Thoracic aorta (tissue), 2 donors: Measurements from ENCODE around the gene TIGD3. TPM values are rescaled to one million over a fixed set of nuclear protein-coding genes. Genes with fewer than 3 reads are reported as not detected.

ENCODE experiments used
- ATAC-seq: fragments of 150-250 bp; one replicate; pipeline ENCODE4 v1.8.0; 2017; ENCODE audit warnings: low read depth; ENCODE audit not compliant: insufficient number of reproducible peaks, low FRiP score
- DNase-seq: peaks from one replicate; pipeline ENCODE4 v3.0.0-alpha.2; 2020; ENCODE audit warnings: low spot score
- H3K27ac ChIP-seq, 2 donors: fragments of 200-600 bp; sonication (generic); 1 replicate in 1 of 2; 2 replicates in 1 of 2; pipeline ENCODE4 v1.5.1; 2016; ENCODE audit warnings: mild to moderate bottlenecking in 2 of 2, moderate library complexity in 2 of 2
- H3K27me3 ChIP-seq: fragments of 200-600 bp; sonication (generic); replicated peaks from 2 replicates; pipeline ENCODE4 v1.6.0; 2016; ENCODE audit warnings: mild to moderate bottlenecking; ENCODE audit not compliant: insufficient read depth
- H3K36me3 ChIP-seq: fragments of 200-600 bp; sonication (generic); one replicate; pipeline ENCODE4 v1.5.1; 2016
- H3K4me1 ChIP-seq, 2 donors: fragments of 200-600 bp; sonication (generic); 1 replicate in 1 of 2; 2 replicates in 1 of 2; pipeline versions ENCODE4 v1.5.1 to v1.6.0; 2016; ENCODE audit warnings: low read depth in 2 of 2, mild to moderate bottlenecking in 1 of 2; ENCODE audit not compliant: control insufficient read depth in 1 of 2
- H3K4me3 ChIP-seq: fragments of 200-600 bp; sonication (generic); 2 replicates; pipeline ENCODE4 v1.5.1; 2016; ENCODE audit warnings: mild to moderate bottlenecking
- H3K9me3 ChIP-seq: fragments of 200-600 bp; sonication (generic); 2 replicates; pipeline ENCODE4 v1.5.1; 2016
- total RNA-seq, 2 donors: library from RNA; depleted of rRNA; stranded (reverse); fragments of >200 nt; gene quantifications; one replicate each; pipeline versions ENCODE4 v1.1.0 to v1.2.3, GENCODE V29; 2016
- TF ChIP-seq, protein P1 (sequence below): fragments of 200-600 bp; sonication (generic); IDR thresholded peaks from one replicate; pipeline ENCODE4 v1.5.1; 2019; ENCODE audit warnings: antibody characterized with exemption

The TIGD3 gene
- total RNA-seq, 2 donors from 2014 or later: not detected

GRCh38 chr11:65399845-65400244 is 45.3 kb downstream of the TIGD3 start:
- no peak for ATAC-seq
- TF ChIP-seq, protein P1, sequence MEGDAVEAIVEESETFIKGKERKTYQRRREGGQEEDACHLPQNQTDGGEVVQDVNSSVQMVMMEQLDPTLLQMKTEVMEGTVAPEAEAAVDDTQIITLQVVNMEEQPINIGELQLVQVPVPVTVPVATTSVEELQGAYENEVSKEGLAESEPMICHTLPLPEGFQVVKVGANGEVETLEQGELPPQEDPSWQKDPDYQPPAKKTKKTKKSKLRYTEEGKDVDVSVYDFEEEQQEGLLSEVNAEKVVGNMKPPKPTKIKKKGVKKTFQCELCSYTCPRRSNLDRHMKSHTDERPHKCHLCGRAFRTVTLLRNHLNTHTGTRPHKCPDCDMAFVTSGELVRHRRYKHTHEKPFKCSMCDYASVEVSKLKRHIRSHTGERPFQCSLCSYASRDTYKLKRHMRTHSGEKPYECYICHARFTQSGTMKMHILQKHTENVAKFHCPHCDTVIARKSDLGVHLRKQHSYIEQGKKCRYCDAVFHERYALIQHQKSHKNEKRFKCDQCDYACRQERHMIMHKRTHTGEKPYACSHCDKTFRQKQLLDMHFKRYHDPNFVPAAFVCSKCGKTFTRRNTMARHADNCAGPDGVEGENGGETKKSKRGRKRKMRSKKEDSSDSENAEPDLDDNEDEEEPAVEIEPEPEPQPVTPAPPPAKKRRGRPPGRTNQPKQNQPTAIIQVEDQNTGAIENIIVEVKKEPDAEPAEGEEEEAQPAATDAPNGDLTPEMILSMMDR: no peak
- H3K27me3 ChIP-seq: no peaks in the 10 kb centered on the region
- no peak for DNase-seq
- no peaks in the 10 kb centered on the region for H3K9me3 ChIP-seq
- H3K4me1 ChIP-seq: no peaks in the 10 kb centered on the region
- peaks cover 40% of the 10 kb centered on the region for H3K36me3 ChIP-seq
- no peak overlapping the region for H3K27ac ChIP-seq
- H3K4me3 ChIP-seq: no peak overlapping the region

GRCh38 chr11:65400307-65401072 is 45.9 kb downstream of the TIGD3 start:
- ATAC-seq (no peak), DNase-seq (no peak)
- TF ChIP-seq, protein P1: no peak
- no peaks in the 10 kb centered on the region for H3K27me3 ChIP-seq
- peaks cover 34% of the 10 kb centered on the region for H3K36me3 ChIP-seq
- no peaks in the 10 kb centered on the region for H3K4me1 ChIP-seq
- H3K27ac ChIP-seq: no peak overlapping the region
- H3K9me3 ChIP-seq: no peaks in the 10 kb centered on the region
- no peak overlapping the region for H3K4me3 ChIP-seq

GRCh38 chr11:65401073-65401802 is 46.7 kb downstream of the TIGD3 start:
- Histone ChIP-seq H3K36me3 (peaks cover 32% of the 10 kb centered on the region), H3K9me3 (no peaks in the 10 kb centered on the region), H3K27ac (no peak overlapping the region), H3K4me3 (no peak overlapping the region), H3K27me3 (no peaks in the 10 kb centered on the region), H3K4me1 (no peaks in the 10 kb centered on the region)
- ATAC-seq (no peak), DNase-seq (no peak)
- TF ChIP-seq, protein P1: no peak

DNA sequence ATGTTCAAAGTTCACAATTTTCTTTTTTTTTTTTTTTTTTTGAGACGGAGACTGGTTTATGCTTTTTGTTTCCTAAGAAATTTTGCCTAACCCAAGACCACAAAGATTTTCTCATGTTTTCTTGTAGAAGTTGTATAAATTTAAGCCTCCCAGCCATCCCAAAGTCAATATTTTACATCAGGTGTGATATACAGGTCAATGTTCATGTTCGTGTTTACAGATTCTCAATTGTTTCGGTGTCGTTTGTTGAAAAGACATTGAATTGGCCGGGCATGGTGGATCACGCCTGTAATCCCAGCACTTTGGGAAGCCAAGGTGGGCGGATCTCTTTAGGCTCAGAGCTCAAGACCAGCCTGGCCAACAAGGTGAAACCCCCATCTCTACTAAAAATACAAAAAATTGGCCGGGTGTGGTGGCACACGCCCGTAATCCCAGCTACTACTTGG is 47.3 kb downstream of the TIGD3 start:
- Histone ChIP-seq H3K9me3 (no peaks in the 10 kb centered on the region), H3K4me3 (no peak overlapping the region), H3K27me3 (no peaks in the 10 kb centered on the region), H3K36me3 (peaks cover 36% of the 10 kb centered on the region), H3K4me1 (no peaks in the 10 kb centered on the region), H3K27ac (no peak overlapping the region)
- TF ChIP-seq, protein P1: no peak
- no peak for DNase-seq
- no peak for ATAC-seq

- no peak overlapping the region for H3K4me3 ChIP-seq
- ATAC-seq (no peak), DNase-seq (no peak)
- TF ChIP-seq, protein P1: no peak
- H3K27ac ChIP-seq: no peak overlapping the region
- peaks cover 32% of the 10 kb centered on the region for H3K36me3 ChIP-seq
- no peaks in the 10 kb centered on the region for H3K27me3 ChIP-seq
- H3K9me3 ChIP-seq: no peaks in the 10 kb centered on the region
- H3K4me1 ChIP-seq: no peaks in the 10 kb centered on the region
Measured at GRCh38 chr11:65402790-65403189, 48.2 kb downstream of the TIGD3 start.
